Fibroblast of lung (primary cell): ENCODE data around the gene ADAMTSL1.

Experiments used
- CTCF ChIP-seq, 2 donors: IDR thresholded peaks in 1 of 2; conservative IDR thresholded peaks in 1 of 2; 1 replicate in 1 of 2; 2 replicates in 1 of 2; pipeline ENCODE4 v1.5.1; 2011 to 2012; ENCODE audit warnings: low read length in 2 of 2, control low read depth in 1 of 2, inconsistent platforms in 1 of 2, low read depth in 1 of 2, mild to moderate bottlenecking in 1 of 2
- EZH2 ChIP-seq: IDR thresholded peaks from 2 replicates; pipeline ENCODE4 v1.5.1; 2012; ENCODE audit warnings: low read length, control low read depth, mild to moderate bottlenecking; ENCODE audit errors: missing control alignments

- TF ChIP-seq CTCF (conservative IDR thresholded peaks at IDR 0.05 in 1 of 2, IDR thresholded peaks at IDR 0.05 in 1 of 2; ENCODE audit: low read depth in 1 of 2, low read length in 2 of 2), result no peak
- TF ChIP-seq EZH2, result no peak
These were observed 6.3 kb upstream of the ADAMTSL1 start for GRCh38 chr9:18467696-18468095.
